ENCODE measurements around the gene SH3BP1. TPM values are rescaled to one million over a fixed set of nuclear protein-coding genes. Genes with fewer than 3 reads are reported as not detected.

Gene SH3BP1
- total RNA-seq, 1 donor from 2014 or later = 28.3 TPM

DNA sequence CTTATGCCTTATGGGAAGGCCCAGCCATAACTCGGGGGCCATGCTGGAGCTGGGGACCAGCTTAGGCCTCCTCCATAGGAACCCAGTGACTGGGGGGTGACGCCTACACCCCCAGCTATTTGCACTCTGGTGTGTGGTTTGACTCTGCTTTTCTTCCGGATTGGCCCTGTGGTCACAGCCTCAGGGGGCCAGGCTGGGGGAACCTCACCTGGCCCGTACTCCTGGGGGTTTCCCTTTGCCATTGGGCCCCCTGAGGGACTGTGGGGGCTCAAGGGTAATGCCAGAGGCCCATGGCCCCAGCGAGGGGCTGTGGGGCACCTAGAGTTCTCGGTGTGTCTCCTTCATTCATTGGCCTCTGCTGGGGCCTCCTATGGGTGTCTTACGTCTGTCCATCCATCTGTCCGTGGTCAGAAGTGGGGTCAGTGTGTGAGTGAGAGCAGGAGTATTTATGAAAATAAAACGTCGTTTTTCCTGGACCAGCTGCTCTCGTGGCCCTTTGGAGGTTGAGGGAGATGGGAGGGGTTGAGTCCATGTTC, 6.3 kb upstream of the SH3BP1 start:
- Histone ChIP-seq H3K9me3 (no peaks in the 10 kb centered on the region), H3K36me3 (peaks cover 23% of the 10 kb centered on the region), H3K4me3 (no peak overlapping the region), H3K4me1 (peaks cover 47% of the 10 kb centered on the region), H3K27ac (peak overlapping the region; percentile 89), H3K27me3 (no peaks in the 10 kb centered on the region)
- peak; percentile 0 for ATAC-seq
- TF ChIP-seq, protein P1, sequence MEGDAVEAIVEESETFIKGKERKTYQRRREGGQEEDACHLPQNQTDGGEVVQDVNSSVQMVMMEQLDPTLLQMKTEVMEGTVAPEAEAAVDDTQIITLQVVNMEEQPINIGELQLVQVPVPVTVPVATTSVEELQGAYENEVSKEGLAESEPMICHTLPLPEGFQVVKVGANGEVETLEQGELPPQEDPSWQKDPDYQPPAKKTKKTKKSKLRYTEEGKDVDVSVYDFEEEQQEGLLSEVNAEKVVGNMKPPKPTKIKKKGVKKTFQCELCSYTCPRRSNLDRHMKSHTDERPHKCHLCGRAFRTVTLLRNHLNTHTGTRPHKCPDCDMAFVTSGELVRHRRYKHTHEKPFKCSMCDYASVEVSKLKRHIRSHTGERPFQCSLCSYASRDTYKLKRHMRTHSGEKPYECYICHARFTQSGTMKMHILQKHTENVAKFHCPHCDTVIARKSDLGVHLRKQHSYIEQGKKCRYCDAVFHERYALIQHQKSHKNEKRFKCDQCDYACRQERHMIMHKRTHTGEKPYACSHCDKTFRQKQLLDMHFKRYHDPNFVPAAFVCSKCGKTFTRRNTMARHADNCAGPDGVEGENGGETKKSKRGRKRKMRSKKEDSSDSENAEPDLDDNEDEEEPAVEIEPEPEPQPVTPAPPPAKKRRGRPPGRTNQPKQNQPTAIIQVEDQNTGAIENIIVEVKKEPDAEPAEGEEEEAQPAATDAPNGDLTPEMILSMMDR (IDR thresholded peaks at IDR 0.05) = no peak
- no peak for DNase-seq
- intact Hi-C loops (cut with DNase I) = loop anchor here (10.0 kb wide), 1 partner anchor 52 kb away; the partner anchor contains the start of gene NOL12

DNA sequence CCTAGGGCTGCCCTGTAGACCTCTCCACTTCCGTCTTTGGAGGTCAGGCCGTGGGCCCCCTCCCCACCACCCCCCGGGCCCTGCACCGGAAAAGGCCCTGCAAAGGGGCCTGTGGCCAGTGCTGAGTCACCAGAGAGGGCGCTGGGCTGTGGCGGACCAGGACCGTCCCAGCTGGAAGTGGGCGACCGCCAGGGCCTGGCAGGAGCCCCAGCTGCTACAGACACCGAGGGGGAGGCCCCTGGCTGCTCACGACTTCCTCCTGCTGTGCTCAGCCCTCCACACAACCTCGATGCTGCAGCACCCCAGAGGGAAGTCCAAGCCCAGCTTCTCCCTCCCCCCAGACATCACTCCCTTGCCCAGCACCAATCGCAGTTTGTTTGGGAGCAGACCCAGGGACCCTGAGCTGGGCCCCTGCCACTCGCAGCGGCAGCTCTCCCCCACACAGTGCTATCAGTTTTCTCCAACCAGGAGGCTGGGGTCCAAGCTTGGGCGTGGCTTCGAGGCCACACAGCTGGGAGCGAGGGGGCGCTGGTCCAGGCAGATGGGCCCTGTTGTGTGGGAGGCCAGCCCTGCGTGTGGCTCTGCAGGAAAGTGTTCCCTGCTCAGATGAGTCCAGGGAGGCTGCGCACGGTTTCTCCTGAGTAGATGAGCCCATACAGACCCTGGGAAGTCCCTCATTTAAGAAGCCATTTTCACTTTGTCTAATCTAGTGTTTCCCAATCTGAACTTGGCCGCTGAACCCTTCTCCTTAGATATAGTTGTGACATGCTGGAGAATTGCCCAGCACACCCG, 5.6 kb upstream of the SH3BP1 start:
- peaks cover 22% of the 10 kb centered on the region for H3K36me3 ChIP-seq
- ATAC-seq = peak; percentile 83
- TF ChIP-seq, protein P1 (IDR thresholded peaks at IDR 0.05) = peak; percentile 36
- intact Hi-C loops (cut with DNase I) = loop anchor here (10.0 kb wide), 1 partner anchor 51 kb away; the partner anchor contains the start of gene NOL12
- no peaks in the 10 kb centered on the region for H3K27me3 ChIP-seq
- peaks cover 52% of the 10 kb centered on the region for H3K4me1 ChIP-seq
- H3K27ac ChIP-seq = peak overlapping the region; percentile 89
- no peaks in the 10 kb centered on the region for H3K9me3 ChIP-seq
- peak overlapping the region; percentile 8 for H3K4me3 ChIP-seq
- peak; percentile 90 for DNase-seq

DNA sequence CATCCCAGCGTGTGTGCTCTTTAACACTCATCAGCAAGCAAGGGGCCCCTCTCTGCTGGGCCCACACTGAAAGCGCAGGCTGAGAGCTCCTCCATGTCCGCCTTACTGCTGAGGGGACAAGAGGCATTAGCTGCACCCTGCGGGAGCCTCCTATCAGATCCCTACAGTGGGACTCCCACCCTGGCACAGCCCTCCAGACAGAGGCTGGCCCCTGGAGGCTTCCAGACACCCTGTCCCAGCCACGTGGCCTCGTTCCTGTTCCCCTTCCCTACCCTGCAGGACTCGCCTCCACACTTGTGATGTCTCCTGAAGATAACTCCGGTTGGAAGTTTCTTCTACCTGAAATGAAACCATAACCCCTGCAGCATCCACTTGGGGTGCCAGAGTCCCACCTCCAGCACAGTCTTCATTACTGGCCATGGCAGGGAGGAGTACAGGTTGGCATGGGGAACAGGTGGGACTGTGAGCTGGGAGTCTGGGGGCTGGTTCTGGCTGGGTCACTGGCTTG, 5.0 kb upstream of the SH3BP1 start:
- no peak for DNase-seq
- H3K27ac ChIP-seq = peak overlapping the region; percentile 89
- ATAC-seq = peak; percentile 2
- intact Hi-C loops (cut with DNase I) = loop anchor here (10.0 kb wide), 1 partner anchor 50 kb away; the partner anchor contains the start of gene NOL12
- H3K9me3 ChIP-seq = no peaks in the 10 kb centered on the region
- no peaks in the 10 kb centered on the region for H3K27me3 ChIP-seq
- peaks cover 18% of the 10 kb centered on the region for H3K36me3 ChIP-seq
- H3K4me3 ChIP-seq = peak overlapping the region; percentile 8
- peaks cover 57% of the 10 kb centered on the region for H3K4me1 ChIP-seq
- TF ChIP-seq, protein P1 (IDR thresholded peaks at IDR 0.05) = no peak

DNA sequence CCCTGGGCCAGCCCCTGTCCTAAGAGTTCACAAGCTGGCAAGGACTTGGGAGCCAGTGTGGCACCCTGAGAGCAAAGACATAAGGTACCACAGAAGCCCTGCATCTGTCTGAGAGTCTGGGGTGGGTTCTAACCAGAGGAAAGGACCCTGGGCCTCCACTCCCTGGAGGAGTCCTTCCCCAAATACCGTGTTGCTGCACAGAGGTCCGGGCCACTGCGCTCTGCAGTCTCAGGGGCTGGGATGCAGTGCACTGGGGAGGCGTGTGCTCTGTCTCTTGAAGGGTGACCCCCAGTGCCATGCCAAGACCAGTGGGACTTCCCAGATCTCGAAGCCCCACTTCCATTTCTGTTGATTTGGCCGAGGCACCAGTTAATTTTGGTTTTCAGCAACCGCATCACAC, 4.3 kb upstream of the SH3BP1 start:
- no peak for DNase-seq
- intact Hi-C loops (cut with DNase I) = loop anchor here (10.0 kb wide), 1 partner anchor 50 kb away; the partner anchor contains the start of gene NOL12

DNA sequence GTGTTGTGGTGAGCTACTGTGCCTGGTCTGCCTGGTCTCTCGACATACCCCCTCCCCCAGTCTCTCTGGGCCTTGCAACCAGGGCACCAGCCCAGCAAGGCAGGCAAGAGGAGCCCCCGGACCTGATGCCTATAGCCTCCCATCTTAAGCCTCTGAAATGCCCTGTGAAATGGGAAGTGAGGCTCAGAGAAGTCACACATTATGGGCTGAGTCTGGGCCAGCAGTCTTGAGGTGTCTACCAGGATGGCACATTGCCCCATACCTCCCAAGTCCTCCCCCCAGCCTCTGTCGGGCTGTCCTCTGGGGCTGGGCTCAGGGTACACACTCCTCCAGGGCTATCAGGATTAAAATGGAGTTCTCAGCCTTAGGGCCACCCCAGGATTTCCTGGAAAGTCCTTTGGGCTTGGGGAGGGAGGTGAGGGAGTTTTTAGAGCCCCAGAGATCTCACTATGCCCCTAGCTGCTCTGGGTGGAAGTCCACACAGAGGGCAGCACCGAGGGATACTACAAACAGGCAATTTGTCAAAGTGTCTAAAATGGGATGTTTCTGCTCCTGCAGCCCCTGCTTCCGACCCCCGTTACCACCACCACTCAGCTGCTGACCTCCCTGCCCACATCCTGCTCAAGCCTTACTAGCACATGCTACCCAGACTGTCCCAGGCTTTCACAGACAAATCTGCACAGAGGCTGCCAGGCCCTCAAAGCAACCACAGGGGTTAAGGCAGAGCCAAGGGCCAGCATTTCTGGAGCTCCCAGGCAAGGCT, 3.1 kb upstream of the SH3BP1 start:
- peaks cover 67% of the 10 kb centered on the region for H3K4me1 ChIP-seq
- peaks cover 13% of the 10 kb centered on the region for H3K36me3 ChIP-seq
- intact Hi-C loops (cut with DNase I) = loop anchor here (10.0 kb wide), 1 partner anchor 48 kb away; the partner anchor contains the start of gene NOL12
- H3K4me3 ChIP-seq = no peak overlapping the region
- TF ChIP-seq, protein P1 (IDR thresholded peaks at IDR 0.05) = no peak
- ATAC-seq (no peak), DNase-seq (no peak)
- peak overlapping the region; percentile 30 for H3K27ac ChIP-seq
- no peaks in the 10 kb centered on the region for H3K9me3 ChIP-seq
- no peaks in the 10 kb centered on the region for H3K27me3 ChIP-seq

More for the DNA sequence above, 4.3 kb upstream of the SH3BP1 start:
- Histone ChIP-seq H3K4me3 (no peak overlapping the region), H3K9me3 (no peaks in the 10 kb centered on the region), H3K27me3 (no peaks in the 10 kb centered on the region), H3K27ac (peak overlapping the region; percentile 89), H3K36me3 (peaks cover 17% of the 10 kb centered on the region), H3K4me1 (peaks cover 62% of the 10 kb centered on the region)
- TF ChIP-seq, protein P1 (IDR thresholded peaks at IDR 0.05) = no peak
- no peak for ATAC-seq

Measured in upper lobe of right lung (tissue), 1 donor.